OCI-LY1 (cell line): ENCODE measurements around the gene CRTC1.

Experiments used
- H2AFZ ChIP-seq: fragments of 200-600 bp; sonication (generic), shearing (Covaris generic); 2 replicates; pipeline ENCODE4 v1.6.0; 2014; ENCODE audit warnings: antibody characterized with exemption, mild to moderate bottlenecking, low read length
- H3F3A ChIP-seq: fragments of 200-600 bp; sonication (generic), shearing (Covaris generic); 2 replicates; pipeline ENCODE4 v1.6.0; 2014; ENCODE audit warnings: mild to moderate bottlenecking, antibody characterized with exemption, low read length, moderate library complexity; ENCODE audit not compliant: insufficient read depth
- H3K27ac ChIP-seq: fragments of 200-600 bp; sonication (generic); 2 replicates; pipeline ENCODE4 v1.5.1; 2014; ENCODE audit warnings: low read length, mixed run types, mild to moderate bottlenecking, low read depth; ENCODE audit not compliant: poor library complexity, severe bottlenecking
- H3K27me3 ChIP-seq: fragments of 200-600 bp; sonication (generic); 2 replicates; pipeline ENCODE4 v1.6.0; 2014; ENCODE audit warnings: antibody characterized with exemption, mild to moderate bottlenecking, low read length, moderate library complexity; ENCODE audit not compliant: insufficient read depth
- H3K36me3 ChIP-seq: fragments of 200-600 bp; sonication (generic); 2 replicates; pipeline ENCODE4 v1.6.1; 2014; ENCODE audit warnings: mild to moderate bottlenecking, antibody characterized with exemption, low read length, moderate library complexity, mixed read lengths; ENCODE audit not compliant: insufficient read depth
- H3K4me1 ChIP-seq: fragments of 200-600 bp; sonication (generic); 2 replicates; pipeline ENCODE4 v1.5.1; 2014; ENCODE audit warnings: mild to moderate bottlenecking, low read length, moderate library complexity; ENCODE audit not compliant: insufficient read depth, severe bottlenecking
- H3K4me2 ChIP-seq: fragments of 200-600 bp; sonication (generic), shearing (Covaris generic); 2 replicates; pipeline ENCODE4 v1.6.1; 2014; ENCODE audit warnings: low read length
- H3K4me3 ChIP-seq: fragments of 200-600 bp; sonication (generic); 2 replicates; pipeline ENCODE4 v1.5.1; 2014; ENCODE audit warnings: low read length, low read depth, mild to moderate bottlenecking, mixed read lengths; ENCODE audit not compliant: poor library complexity, severe bottlenecking
- H3K79me2 ChIP-seq: fragments of 200-600 bp; shearing (Covaris generic); 2 replicates; pipeline ENCODE4 v1.6.1; 2016; ENCODE audit warnings: mixed run types, low read length, mixed read lengths; ENCODE audit not compliant: insufficient read depth
- H3K9ac ChIP-seq: fragments of 200-600 bp; sonication (generic), shearing (Covaris generic); 2 replicates; pipeline ENCODE4 v1.6.1; 2014; ENCODE audit warnings: mild to moderate bottlenecking, low read length, mixed read lengths
- H3K9me2 ChIP-seq: fragments of 200-600 bp; sonication (generic), shearing (Covaris generic); 2 replicates; pipeline ENCODE4 v1.6.1; 2014; ENCODE audit warnings: low read depth, mild to moderate bottlenecking, low read length, mixed read lengths
- H3K9me3 ChIP-seq: fragments of 200-600 bp; shearing (Covaris generic); 2 replicates; pipeline ENCODE4 v1.6.1; 2014; ENCODE audit warnings: low read length, mixed read lengths
- H4K20me1 ChIP-seq: fragments of 200-600 bp; sonication (generic), shearing (Covaris generic); 2 replicates; pipeline ENCODE4 v1.6.0; 2016; ENCODE audit warnings: mild to moderate bottlenecking, low read length; ENCODE audit not compliant: insufficient read depth
- CTCF ChIP-seq: fragments of 200-600 bp; sonication (generic), shearing (Covaris generic); IDR thresholded peaks from 2 replicates; pipeline ENCODE4 v1.5.1; 2017; ENCODE audit warnings: mild to moderate bottlenecking, antibody characterized with exemption, low read length, moderate library complexity, mixed read lengths
- EZH2 ChIP-seq: fragments of 200-600 bp; sonication (generic), shearing (Covaris generic); IDR thresholded peaks from 2 replicates; pipeline ENCODE4 v1.8.0; 2017; ENCODE audit warnings: borderline replicate concordance, mixed run types, mild to moderate bottlenecking, antibody characterized with exemption, low read length, moderate library complexity, mixed read lengths

The CRTC1 gene

DNA sequence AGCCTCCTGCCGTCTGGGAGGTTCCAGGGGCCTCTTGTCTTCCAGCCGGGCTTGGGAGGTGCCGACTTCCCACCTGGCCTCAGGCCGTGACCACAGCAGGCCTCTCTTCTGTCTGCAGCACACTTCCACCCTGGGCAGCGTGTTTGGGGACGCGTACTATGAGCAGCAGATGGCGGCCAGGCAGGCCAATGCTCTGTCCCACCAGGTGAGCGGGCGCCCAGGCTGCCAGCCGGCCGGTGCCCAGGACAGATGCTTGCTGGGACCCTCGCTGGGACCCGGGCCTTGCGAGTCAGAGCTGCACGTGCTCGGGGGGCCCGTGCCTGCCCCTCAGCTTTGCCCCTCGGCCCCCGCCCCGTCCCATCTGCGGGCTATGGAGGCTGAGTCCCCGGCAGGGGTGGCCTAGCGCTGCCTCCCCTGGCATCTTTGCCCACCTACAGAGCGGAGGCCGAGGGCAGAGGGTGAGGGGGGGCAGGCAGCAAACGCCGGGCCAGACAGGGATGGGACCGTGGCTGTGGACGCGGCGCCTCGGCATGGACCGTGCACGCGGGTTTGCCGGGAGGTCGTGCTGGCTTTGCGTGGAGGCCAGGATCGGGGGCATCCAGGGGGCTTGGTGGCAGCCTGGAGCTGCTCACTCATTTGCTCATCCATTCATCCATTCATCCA lies 91.4 kb downstream of the CRTC1 start:
- Histone ChIP-seq H3K36me3 (no peaks in the 10 kb centered on the region), H2AFZ (no peak overlapping the region), H3K9me2 (no peaks in the 10 kb centered on the region), H3F3A (no peaks in the 10 kb centered on the region), H3K79me2 (no peaks in the 10 kb centered on the region), H4K20me1 (no peaks in the 10 kb centered on the region), H3K4me1 (no peaks in the 10 kb centered on the region), H3K4me2 (no peak overlapping the region), H3K27ac (no peak overlapping the region), H3K4me3 (no peak overlapping the region), H3K9ac (no peak overlapping the region), H3K9me3 (no peaks in the 10 kb centered on the region), H3K27me3 (peaks cover 18% of the 10 kb centered on the region)
- no peak for TF ChIP-seq CTCF
- no peak for TF ChIP-seq EZH2

- Histone ChIP-seq H3K4me3 (no peak overlapping the region), H3K9ac (no peak overlapping the region), H2AFZ (no peak overlapping the region), H3F3A (no peaks in the 10 kb centered on the region), H3K27ac (no peak overlapping the region), H3K36me3 (no peaks in the 10 kb centered on the region), H3K9me2 (no peaks in the 10 kb centered on the region), H3K4me2 (no peak overlapping the region), H3K9me3 (no peaks in the 10 kb centered on the region), H3K27me3 (peaks cover 21% of the 10 kb centered on the region), H4K20me1 (no peaks in the 10 kb centered on the region), H3K4me1 (no peaks in the 10 kb centered on the region), H3K79me2 (no peaks in the 10 kb centered on the region)
- TF ChIP-seq EZH2 (no peak), CTCF (no peak)
These were observed 92.3 kb downstream of the CRTC1 start for GRCh38 chr19:18775586-18776287.

GRCh38 chr19:18776288-18776594 lies 92.8 kb downstream of the CRTC1 start:
- Histone ChIP-seq H3K9me2 (no peaks in the 10 kb centered on the region), H3K9me3 (no peaks in the 10 kb centered on the region), H3K4me2 (no peak overlapping the region), H3F3A (no peaks in the 10 kb centered on the region), H3K4me3 (no peak overlapping the region), H3K27me3 (peaks cover 18% of the 10 kb centered on the region), H3K27ac (no peak overlapping the region), H4K20me1 (no peaks in the 10 kb centered on the region), H3K9ac (no peak overlapping the region), H3K79me2 (no peaks in the 10 kb centered on the region), H2AFZ (no peak overlapping the region), H3K36me3 (no peaks in the 10 kb centered on the region), H3K4me1 (no peaks in the 10 kb centered on the region)
- no peak for TF ChIP-seq EZH2
- no peak for TF ChIP-seq CTCF
